Stimulated activated CD4-positive, alpha-beta T cell treated with anti-CD3 and anti-CD28 coated beads, Interleukin-1b, Interleukin-23, amount 100 ng/mL, for 1 hour (primary cell): ENCODE measurements around the gene NATD1.

Source experiments
- DNase-seq, 2 donors: peaks; one replicate each; pipeline ENCODE4 v3.0.0-alpha.2; 2020; ENCODE audit warnings: low read depth in 2 of 2

NATD1 gene

GRCh38 chr17:21275579-21276263, 22.5 kb upstream of the NATD1 start:
- peak; percentile 79 to 98 for DNase-seq

GRCh38 chr17:21275047-21275578, 21.9 kb upstream of the NATD1 start:
- no peak for DNase-seq

DNA sequence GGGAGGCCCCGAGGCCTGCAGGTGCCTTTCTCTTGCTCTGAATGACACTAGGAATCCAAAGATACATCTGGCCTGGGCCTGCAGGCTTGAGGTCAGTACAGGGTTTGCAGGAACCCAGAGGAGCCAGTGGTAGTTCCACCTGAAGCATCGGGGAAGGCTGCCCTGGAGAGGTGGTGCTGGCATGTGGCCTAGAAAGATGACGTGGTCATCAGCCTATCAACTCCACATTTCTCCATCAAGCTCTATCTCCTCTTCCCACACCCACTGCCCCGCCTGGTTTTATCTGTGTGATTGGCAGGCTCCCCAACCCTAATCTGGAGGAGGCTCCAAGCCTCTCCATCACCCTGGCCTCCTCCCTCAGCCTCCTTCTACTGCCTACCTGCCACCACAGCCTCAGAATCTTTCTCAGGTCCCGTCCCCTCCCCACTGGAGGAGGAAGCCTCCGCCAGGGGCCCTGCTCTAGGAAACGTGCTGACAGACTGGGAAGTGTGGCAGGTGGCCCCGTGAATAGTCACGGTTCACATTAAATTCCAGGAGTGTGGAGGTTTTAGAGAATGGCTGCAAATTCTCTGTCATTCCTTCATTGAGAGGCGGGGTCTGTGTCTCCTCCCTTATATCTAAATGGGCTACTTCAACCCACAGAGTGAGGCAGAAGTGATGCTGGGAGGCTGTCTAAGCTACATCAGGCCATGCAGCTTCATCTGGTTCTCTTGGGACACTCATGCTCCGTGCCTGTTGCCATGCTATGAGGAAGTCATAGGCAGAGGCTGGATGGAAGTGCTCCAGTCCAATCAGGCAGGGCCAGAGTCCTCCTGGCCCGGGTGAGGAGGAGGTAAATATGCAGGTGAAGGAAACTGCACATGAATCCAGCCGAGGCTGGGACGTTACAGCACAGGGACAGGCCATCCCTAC, 19.9 kb upstream of the NATD1 start:
- DNase-seq: no peak

DNA sequence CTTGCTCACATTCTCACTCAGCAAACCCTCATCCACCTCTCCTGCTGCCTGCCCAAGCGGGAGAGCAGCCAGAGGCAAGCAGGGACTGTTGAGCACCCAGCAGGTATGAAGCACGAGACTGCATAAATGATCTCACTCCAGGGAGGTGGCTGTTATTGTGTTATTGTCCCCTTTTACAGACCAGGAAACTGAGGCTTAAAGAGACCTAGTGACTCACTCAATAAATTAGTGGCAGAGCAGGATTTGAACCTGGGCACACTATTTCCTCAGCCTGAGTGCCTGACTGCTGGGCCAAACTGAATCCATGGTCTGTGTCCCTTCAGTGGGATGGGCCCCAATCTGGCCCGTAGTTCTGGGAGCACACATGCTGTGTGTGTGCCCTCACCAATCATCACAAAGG, 19.0 kb upstream of the NATD1 start:
- no peak for DNase-seq

- no peak for DNase-seq
Measured at GRCh38 chr17:21271454-21272183, 18.4 kb upstream of the NATD1 start.

DNA sequence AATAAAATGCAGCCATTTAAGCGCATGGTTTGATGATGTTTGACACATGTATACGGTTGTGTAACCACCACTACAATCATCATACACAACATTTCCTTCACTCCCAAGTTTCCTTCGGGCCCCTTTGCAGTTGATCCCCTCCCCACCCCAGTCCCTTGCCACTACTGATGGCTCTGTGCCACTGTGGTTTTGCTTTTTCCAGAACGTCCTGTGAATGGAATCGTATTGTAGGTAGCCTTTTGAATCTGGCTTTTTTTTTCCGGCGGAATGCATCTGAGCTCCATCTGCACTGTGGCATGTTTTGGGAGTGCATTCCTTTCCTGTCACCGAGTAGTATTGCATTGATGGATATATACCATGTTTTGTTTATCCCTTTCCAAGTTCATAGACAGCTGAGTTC, 16.2 kb upstream of the NATD1 start:
- DNase-seq: no peak

GRCh38 chr17:21268596-21269188, 15.5 kb upstream of the NATD1 start:
- no peak for DNase-seq

DNA sequence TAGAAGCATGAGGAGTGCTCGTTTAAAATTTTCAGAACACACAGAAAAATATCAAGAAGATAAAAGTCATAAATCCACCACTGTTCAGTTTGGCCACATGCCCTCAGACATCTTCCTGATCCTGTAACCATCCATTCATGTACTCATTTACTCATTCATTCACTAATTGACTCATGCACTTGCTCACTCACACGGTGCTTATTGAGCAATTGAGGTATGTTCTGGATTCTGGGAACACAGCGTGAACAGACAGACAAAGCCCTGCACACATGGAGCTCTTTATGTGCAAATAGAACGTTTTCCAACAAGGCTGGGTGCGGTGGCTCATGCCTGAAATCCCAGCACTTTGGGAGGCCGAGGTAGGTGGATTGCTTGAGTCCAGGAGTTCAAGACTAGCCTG, 10.2 kb upstream of the NATD1 start:
- no peak for DNase-seq

DNA sequence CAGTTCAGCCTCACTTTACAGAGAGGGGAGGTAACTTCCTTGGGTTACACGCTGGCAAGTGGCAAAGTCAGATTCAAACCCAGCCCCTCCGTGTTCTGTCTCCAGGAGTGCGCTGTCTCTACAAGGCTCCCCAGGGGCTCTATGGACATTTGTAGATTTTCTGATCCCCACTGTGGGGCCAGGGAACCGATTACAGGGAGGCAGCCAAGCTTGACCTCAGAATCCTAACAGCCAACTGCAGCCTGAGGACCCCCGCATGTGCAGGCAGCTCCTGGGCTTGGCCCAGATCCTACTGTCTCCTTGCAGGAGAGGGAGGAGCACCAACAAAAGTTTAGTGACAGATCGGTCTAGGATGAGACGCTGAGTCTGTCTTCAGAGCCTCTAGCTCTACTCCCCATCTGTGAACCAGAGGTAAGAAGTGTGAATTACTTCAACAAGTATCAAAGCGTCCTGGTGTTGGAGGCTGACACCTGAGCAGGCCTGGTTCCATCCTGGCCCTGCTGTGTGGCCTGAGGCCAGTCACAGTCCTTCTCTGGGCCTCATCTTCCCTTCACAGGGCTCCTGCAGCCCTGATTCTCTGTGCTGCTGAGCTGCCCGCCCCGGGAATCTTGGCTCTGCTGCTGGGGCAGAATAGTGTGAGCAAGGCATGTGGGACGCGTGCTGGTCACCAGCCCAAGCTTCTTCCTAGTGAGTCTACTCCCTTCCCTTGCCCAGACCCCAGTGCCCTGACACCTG, 9.2 kb upstream of the NATD1 start:
- no peak for DNase-seq

- no peak for DNase-seq
Measured at GRCh38 chr17:21258593-21258992, 5.4 kb upstream of the NATD1 start.

DNA sequence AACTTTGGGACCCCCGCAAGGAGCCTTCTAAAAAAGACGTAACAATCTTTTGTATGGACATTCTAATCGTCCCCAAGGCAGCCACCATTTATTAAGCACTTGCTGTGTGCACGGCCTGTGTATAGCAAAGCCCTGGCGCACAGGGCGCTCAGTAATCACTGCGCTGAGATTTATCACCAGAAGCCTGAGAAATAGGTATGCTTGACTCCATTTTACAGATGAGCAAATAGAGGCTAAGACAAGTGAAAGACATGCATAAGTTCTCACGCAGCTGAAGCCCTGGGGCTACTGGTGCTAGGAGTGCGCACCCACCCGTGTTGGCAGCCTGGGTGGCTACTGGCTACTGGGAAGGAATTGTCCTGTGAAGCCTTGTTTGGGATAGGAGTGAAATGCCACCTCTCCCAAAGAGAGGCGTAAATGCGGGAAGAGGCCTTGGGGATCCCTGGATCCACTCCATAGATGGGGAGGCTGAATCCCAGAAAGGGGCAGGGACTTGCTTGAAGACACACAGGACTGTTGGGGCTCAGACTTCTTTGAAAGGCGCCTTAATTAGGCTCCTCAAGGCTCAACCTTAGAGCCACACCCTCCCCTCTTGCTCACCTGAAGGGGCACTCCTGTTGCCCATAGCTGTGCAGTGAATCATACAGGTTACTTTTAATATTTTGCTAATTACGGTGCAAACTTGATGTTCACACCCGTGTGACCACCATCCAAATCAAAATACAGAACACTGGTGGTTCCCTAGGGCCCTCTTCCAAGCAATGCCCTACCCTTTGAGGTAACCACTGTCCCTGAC, 634 bp upstream of the NATD1 start:
- DNase-seq: no peak

DNA sequence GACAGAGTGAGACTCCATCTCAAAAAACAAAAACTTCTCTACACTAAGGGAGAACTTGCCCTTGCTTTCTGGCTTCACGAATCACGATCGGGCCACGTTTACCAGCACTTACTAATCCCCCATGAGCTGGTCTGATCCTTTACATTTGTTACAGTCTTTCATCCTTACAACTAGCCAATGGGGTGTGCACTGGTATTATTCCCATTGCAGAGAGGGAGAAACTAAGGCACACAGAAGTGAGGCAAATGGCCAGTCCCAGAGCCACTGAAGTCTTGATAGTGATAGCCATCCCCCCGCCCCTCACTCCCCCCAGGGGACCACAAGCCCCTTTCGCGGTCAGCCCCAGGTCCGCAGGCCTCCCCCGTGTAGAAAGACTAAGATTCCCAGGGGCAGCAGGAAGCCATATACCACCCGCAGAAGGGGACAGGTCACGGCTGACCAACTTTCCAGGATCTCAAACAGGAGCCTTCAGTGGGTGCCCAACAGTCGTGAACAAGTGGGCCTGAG, 868 bp downstream of the NATD1 start:
- DNase-seq: no peak

- no peak for DNase-seq
Measured at GRCh38 chr17:21251337-21252010, 1.7 kb downstream of the NATD1 start.

GRCh38 chr17:21250854-21251253, 2.4 kb downstream of the NATD1 start:
- DNase-seq: no peak

GRCh38 chr17:21249920-21250703, 3.1 kb downstream of the NATD1 start:
- no peak for DNase-seq

DNA sequence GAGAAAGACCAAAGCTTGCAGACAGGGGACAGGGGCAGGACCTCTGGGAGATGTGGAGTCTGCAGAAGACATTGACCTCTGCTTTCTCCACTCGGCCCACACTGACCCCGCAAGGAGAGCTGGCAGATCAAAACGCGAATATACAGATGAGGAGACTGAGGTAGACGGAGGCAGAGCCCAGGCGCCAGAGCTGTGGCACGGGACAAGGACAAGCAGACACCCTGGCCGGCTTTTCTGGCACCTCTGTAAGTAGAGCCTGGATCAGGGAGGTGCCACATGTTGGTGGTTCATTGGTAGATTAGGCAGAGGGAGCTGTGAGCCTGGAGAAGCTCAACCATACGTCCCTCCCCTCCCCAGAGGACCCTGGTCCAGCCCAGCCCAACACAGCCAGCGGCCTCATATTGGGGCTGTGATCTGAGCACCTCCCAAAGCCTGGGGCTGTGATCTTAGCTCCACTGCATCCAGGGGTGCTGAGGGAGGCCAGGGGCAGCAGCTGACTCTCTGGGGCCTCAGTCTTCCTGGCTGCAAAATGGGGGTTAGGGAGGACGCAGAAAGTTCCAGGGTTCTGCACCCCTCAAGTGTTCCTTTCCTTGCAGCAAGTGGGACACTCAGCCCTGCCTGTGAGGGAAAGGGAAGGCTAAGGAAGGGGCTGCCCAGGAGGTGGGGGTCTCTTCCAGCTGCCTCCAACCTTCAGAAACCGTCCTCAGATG, 4.0 kb downstream of the NATD1 start:
- DNase-seq: no peak

DNA sequence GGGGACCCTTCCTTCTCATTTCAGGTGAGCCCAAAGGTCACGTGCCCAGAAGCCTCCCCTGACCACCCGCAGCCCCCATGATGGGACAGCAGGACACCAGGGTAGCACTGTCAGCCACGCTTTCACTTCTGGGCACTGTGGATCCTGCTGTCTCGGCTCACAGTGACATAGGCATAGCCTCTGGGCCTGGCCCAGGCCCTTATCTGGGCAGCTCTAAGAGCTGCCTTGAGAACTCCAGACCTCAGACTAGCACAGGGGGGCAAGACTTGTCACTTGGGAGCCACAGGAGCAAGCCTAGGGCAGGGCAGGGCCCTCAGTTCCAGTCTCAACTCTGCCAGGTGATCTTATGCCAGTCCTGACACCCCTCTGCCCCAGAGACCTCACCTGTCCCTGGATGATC, 4.7 kb downstream of the NATD1 start:
- DNase-seq: no peak
